MM.1S (cell line): Measurements from ENCODE around the gene DSE.

Experiments used
- CTCF ChIP-seq: fragments of 300-600 bp; sonication (generic); IDR thresholded peaks from 2 replicates; pipeline ENCODE4 v1.5.1; 2016; ENCODE audit warnings: antibody characterized with exemption, low read length, mixed read lengths
- EZH2 ChIP-seq: fragments of 300-600 bp; sonication (generic); optimal IDR thresholded peaks from 2 replicates; pipeline ENCODE3; 2017; ENCODE audit warnings: low read depth, mild to moderate bottlenecking, antibody characterized with exemption, low read length, mixed read lengths

- TF ChIP-seq CTCF, result no peak
- TF ChIP-seq EZH2, result no peak
These were observed 18.2 kb downstream of the DSE start for GRCh38 chr6:116388924-116389323.
